HepG2 (cell line): ENCODE results near the gene PRR14. TPM values are rescaled to one million over a fixed set of nuclear protein-coding genes. Genes with fewer than 3 reads are reported as not detected.

ENCODE experiments used
- ATAC-seq: fragments of 200-7000 bp; cut with Tn5 transposase; 3 replicates; pipeline ENCODE4 v1.9.1; 2020; ENCODE audit warnings: mild to moderate bottlenecking, moderate library complexity
- BruUV-seq: library from RNA; stranded (reverse); fragments of 400-500 nt; replicated peaks from 2 replicates; lab custom pipeline; 2021; lab: Mats Ljungman, UMichigan
- CTCF ChIA-PET: fragments of 300-600 bp; formaldehyde crosslinking; extraction: SDS; loops from one replicate; lab custom pipeline; 2021; ENCODE audit warnings: low total read pairs, inconsistent platforms, low intra/inter-chr PET ratio; lab: Yijun Ruan, JAX
- POLR2A ChIA-PET: fragments of 350-600 bp; sonication (Branson Sonifier 250); formaldehyde crosslinking; loops from one replicate; lab custom pipeline; 2020; ENCODE audit warnings: antibody characterized with exemption, inconsistent platforms; lab: Yijun Ruan, JAX
- DNase-seq: peaks from one replicate; pipeline ENCODE4 v3.0.0-alpha.2; 2015; ENCODE audit warnings: low spot score
- FAIRE-seq: peaks from 3 replicates; lab custom pipeline; 2011; peaks lifted over from hg19 to GRCh38; lab: Jason Lieb, UNC
- H2AFZ ChIP-seq: one replicate; pipeline ENCODE4 v1.6.1; 2011; ENCODE audit warnings: low read length, inconsistent platforms
- H3K27ac ChIP-seq: fragments of 300-600 bp; 3 replicates; pipeline ENCODE4 v1.8.0; 2011; ENCODE audit warnings: mixed run types, mild to moderate bottlenecking, mixed read lengths, low read length, inconsistent platforms; ENCODE audit not compliant: insufficient read depth; ENCODE audit errors: extremely low read length
- H3K27me3 ChIP-seq, 2 experiments: fragments of 200-600 bp in 1 of 2; 2 replicates in 1 of 2; 3 replicates in 1 of 2; pipeline versions ENCODE4 v1.6.0 to v1.8.0; 2011; ENCODE audit warnings: low read length in 2 of 2, mild to moderate bottlenecking in 2 of 2, moderate library complexity in 2 of 2, inconsistent platforms in 1 of 2; ENCODE audit not compliant: insufficient read depth in 2 of 2, control insufficient read depth in 1 of 2
- H3K36me3 ChIP-seq, 2 experiments: fragments of 200-600 bp in 1 of 2; replicated peaks in 1 of 2; 2 replicates in 1 of 2; 3 replicates in 1 of 2; pipeline versions ENCODE4 v1.5.1 to v1.8.0; 2011; ENCODE audit warnings: low read length in 2 of 2, inconsistent platforms in 1 of 2; ENCODE audit not compliant: insufficient read depth in 2 of 2, control insufficient read depth in 1 of 2
- H3K4me1 ChIP-seq: 2 replicates; pipeline ENCODE4 v1.5.1; 2012; ENCODE audit warnings: low read length, inconsistent platforms; ENCODE audit not compliant: insufficient read depth
- H3K4me2 ChIP-seq: 2 replicates; pipeline ENCODE4 v1.6.0; 2011; ENCODE audit warnings: low read depth, low read length, inconsistent platforms
- H3K4me3 ChIP-seq, 3 experiments: fragments of 200-600 bp in 1 of 3; sonication (generic), shearing (Covaris generic) in 1 of 3; replicated peaks in 1 of 3; 2 replicates each; pipeline ENCODE4 v1.5.1; 2011 to 2016; ENCODE audit warnings: low read length in 3 of 3, inconsistent platforms in 2 of 3, low read depth in 2 of 3, mild to moderate bottlenecking in 2 of 3, control low read depth in 1 of 3, mixed read lengths in 1 of 3; ENCODE audit not compliant: insufficient read depth in 1 of 3
- H3K79me2 ChIP-seq: one replicate; pipeline ENCODE4 v1.6.1; 2011; ENCODE audit warnings: low read length, inconsistent platforms; ENCODE audit not compliant: insufficient read depth
- H3K9ac ChIP-seq: 2 replicates; pipeline ENCODE4 v1.6.0; 2011; ENCODE audit warnings: mild to moderate bottlenecking, low read depth, low read length, inconsistent platforms; ENCODE audit not compliant: insufficient read depth
- H3K9me3 ChIP-seq: 2 replicates; pipeline ENCODE4 v1.5.1; 2012; ENCODE audit warnings: mild to moderate bottlenecking, low read length
- H4K20me1 ChIP-seq: 2 replicates; pipeline ENCODE4 v1.6.0; 2011; ENCODE audit warnings: inconsistent platforms, mild to moderate bottlenecking, low read length, moderate library complexity; ENCODE audit not compliant: insufficient read depth
- CHCHD3 ChIP-seq: sonication (generic); formaldehyde crosslinking; IDR thresholded peaks from 2 replicates; pipeline ENCODE4 v1.8.0; 2022; ENCODE audit warnings: mild to moderate bottlenecking, missing genetic modification reagents, moderate library complexity
- IKZF4 ChIP-seq: sonication (generic); formaldehyde crosslinking; IDR thresholded peaks from 2 replicates; pipeline ENCODE4 v1.5.1; 2020; ENCODE audit warnings: borderline replicate concordance, mild to moderate bottlenecking, low read depth, missing genetic modification reagents; ENCODE audit errors: not compliant biosample characterization
- JUND ChIP-seq: sonication (generic); formaldehyde crosslinking; IDR thresholded peaks from 2 replicates; pipeline ENCODE4 v1.8.0; 2022; ENCODE audit warnings: mild to moderate bottlenecking, missing genetic modification reagents
- PAWR ChIP-seq: sonication (generic); formaldehyde crosslinking; IDR thresholded peaks from 2 replicates; pipeline ENCODE4 v1.4.0; 2020; ENCODE audit warnings: missing genetic modification reagents, mild to moderate bottlenecking, borderline replicate concordance
- RARG ChIP-seq: sonication (generic); formaldehyde crosslinking; IDR thresholded peaks from 2 replicates; pipeline ENCODE4 v1.4.0; 2020; ENCODE audit warnings: low read depth, mild to moderate bottlenecking, missing genetic modification reagents
- SAFB2 ChIP-seq: sonication (generic); formaldehyde crosslinking; IDR thresholded peaks from 2 replicates; pipeline ENCODE4 v1.5.1; 2020; ENCODE audit warnings: missing genetic modification reagents, low read depth, mild to moderate bottlenecking, borderline replicate concordance
- SP140L ChIP-seq: sonication (generic); formaldehyde crosslinking; IDR thresholded peaks from 2 replicates; pipeline ENCODE4 v1.4.0; 2020; ENCODE audit warnings: missing genetic modification reagents, borderline replicate concordance
- SRF ChIP-seq: IDR thresholded peaks from 2 replicates; pipeline ENCODE4 v1.6.1; 2011; ENCODE audit warnings: mild to moderate bottlenecking, low read depth, low read length, moderate library complexity
- ZMYM3 ChIP-seq: sonication (generic); formaldehyde crosslinking; IDR thresholded peaks from 2 replicates; pipeline ENCODE4 v1.5.1; 2020; ENCODE audit warnings: mild to moderate bottlenecking, missing genetic modification reagents
- ZNF234 ChIP-seq: sonication (generic); formaldehyde crosslinking; conservative IDR thresholded peaks from 2 replicates; pipeline ENCODE4 v1.5.1; 2020; ENCODE audit warnings: mild to moderate bottlenecking, missing genetic modification reagents
- ZNF296 ChIP-seq: sonication (generic); formaldehyde crosslinking; conservative IDR thresholded peaks from 2 replicates; pipeline ENCODE4 v1.5.0; 2020; ENCODE audit warnings: mild to moderate bottlenecking, missing genetic modification reagents
- WGBS: methylation state at CpG from one replicate; pipeline ENCODE4 v1.1.6; 2017; ENCODE audit warnings: low lambda C conversion rate; 5-methylcytosine and 5-hydroxymethylcytosine counted together
- in situ Hi-C: cut with HindIII; loops from 2 replicates; pipeline ENCODE4 v1.10.0; 2017; ENCODE audit warnings: low pct_unique_long_range_greater_than_20kb; ENCODE audit not compliant: extremely low pct_ligation_motif_present
- intact Hi-C: fragments of 100-400 bp; cut with micrococcal nuclease; formaldehyde crosslinking; loops from one replicate; pipeline ENCODE4 v1.10.0; 2022; ENCODE audit not compliant: unreplicated experiment
- polyA plus RNA-seq, 8 experiments: library from polyadenylated mRNA; depleted of rRNA in 3 of 8; stranded (reverse) in 7 of 8; unstranded in 1 of 8; fragments of >200 nt; fragmentation: Illumina TruSeq in 4 of 8; extraction: Trizol in 4 of 8; gene quantifications; 2 replicates each; pipeline versions ENCODE4 v1.2.1 to v1.2.3, GENCODE V29; 2011 to 2016; ENCODE audit warnings: low read depth in 4 of 8, missing spikeins in 1 of 8, mixed read lengths in 1 of 8; ENCODE audit not compliant: insufficient read depth in 1 of 8
- total RNA-seq, 5 experiments: library from RNA; depleted of rRNA; stranded (reverse); fragments of >200 nt; fragmentation: Illumina TruSeq; extraction: Trizol; gene quantifications; 2 replicates each; pipeline ENCODE4 v1.2.3, GENCODE V29; 2016; ENCODE audit warnings: low read depth in 1 of 5
- TF ChIP-seq, protein P1 (sequence below): sonication (generic); formaldehyde crosslinking; IDR thresholded peaks from 2 replicates; pipeline ENCODE4 v1.4.0; 2020; ENCODE audit warnings: missing genetic modification reagents
- TF ChIP-seq, protein P2 (sequence below): sonication (generic); formaldehyde crosslinking; IDR thresholded peaks from 2 replicates; pipeline ENCODE4 v1.5.1; 2020; ENCODE audit warnings: missing genetic modification reagents, mild to moderate bottlenecking, borderline replicate concordance
- TF ChIP-seq, protein P3 (sequence below): sonication (generic); formaldehyde crosslinking; IDR thresholded peaks from 2 replicates; pipeline ENCODE4 v1.4.0; 2020; ENCODE audit warnings: mild to moderate bottlenecking, missing genetic modification reagents
- TF ChIP-seq, protein P4 (sequence below): sonication (generic); formaldehyde crosslinking; IDR thresholded peaks from 2 replicates; pipeline ENCODE4 v1.5.0; 2020; ENCODE audit warnings: mild to moderate bottlenecking, missing genetic modification reagents
- TF ChIP-seq, protein P5 (sequence below): sonication (generic); formaldehyde crosslinking; IDR thresholded peaks from 2 replicates; pipeline ENCODE4 v1.4.0; 2020; ENCODE audit warnings: mild to moderate bottlenecking, missing genetic modification reagents

PRR14 gene
- total and polyA plus RNA-seq, 2 of the 13 experiments (the other 11 are each of a cell fraction or from before 2014, with no cell fraction given) = 8.4 to 11.0 TPM

DNA sequence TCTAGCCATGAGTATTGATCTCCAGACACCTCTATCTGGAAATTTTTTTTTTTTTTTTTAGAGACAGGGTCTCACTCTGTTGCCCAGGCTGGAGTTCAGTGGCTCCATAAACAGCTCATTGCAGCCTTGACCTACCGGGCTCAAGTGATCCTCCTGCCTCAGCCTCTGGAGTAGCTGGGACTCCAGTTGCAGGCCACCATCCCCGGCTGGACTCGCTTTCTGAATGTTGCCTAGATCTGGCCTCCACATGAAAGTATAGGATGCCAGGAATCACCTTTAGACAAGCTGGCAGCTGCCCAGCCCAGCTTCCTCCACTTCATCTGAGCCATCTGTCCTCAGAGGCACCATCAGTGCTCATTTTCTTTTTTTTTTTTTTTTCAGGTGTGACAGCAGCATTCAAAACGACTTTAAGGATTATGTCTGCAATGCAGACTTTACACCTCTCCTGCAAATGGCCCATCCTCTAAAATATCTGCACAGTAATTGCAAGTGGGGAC lies 6.4 kb upstream of the PRR14 start:
- Histone ChIP-seq H3K27me3 (no peaks in the 10 kb centered on the region), H3K79me2 (no peaks in the 10 kb centered on the region), H2AFZ (no peak overlapping the region), H3K9me3 (no peaks in the 10 kb centered on the region), H3K4me3 (peak overlapping the region in 1 of 3 experiments; percentile 19; a peak in 3 of 6 replicates), H3K27ac (peak overlapping the region; percentile 46), H3K4me2 (peak overlapping the region; percentile 61), H3K9ac (no peak overlapping the region), H3K4me1 (peaks cover 27% of the 10 kb centered on the region), H3K36me3 (no peaks in the 10 kb centered on the region), H4K20me1 (no peaks in the 10 kb centered on the region)
- intact Hi-C loops = no loop called here
- DNase-seq = no peak
- in situ Hi-C loops = loop anchor here (25.0 kb wide), 1 partner anchor 557 kb away; the partner anchor contains the start of genes PPP4C, TBX6 and YPEL3
- no peak for FAIRE-seq
- WGBS = 45% methylated on average over 4 of the region's 4 CpGs
- ChIA-PET POLR2A (interaction anchor here (0.8 to 1.8 kb wide), 3 partner anchors 10 to 21 kb away, joined by 3 to 9 read pairs (median 3); partner anchors contain the start of gene FBRS), CTCF (no interaction called here)
- no TSS peak for BruUV-seq
- peak; percentile 49 for ATAC-seq
- no peak for TF ChIP-seq ZNF296 (CRISPR knock-in tag)
- TF ChIP-seq, protein P1, sequence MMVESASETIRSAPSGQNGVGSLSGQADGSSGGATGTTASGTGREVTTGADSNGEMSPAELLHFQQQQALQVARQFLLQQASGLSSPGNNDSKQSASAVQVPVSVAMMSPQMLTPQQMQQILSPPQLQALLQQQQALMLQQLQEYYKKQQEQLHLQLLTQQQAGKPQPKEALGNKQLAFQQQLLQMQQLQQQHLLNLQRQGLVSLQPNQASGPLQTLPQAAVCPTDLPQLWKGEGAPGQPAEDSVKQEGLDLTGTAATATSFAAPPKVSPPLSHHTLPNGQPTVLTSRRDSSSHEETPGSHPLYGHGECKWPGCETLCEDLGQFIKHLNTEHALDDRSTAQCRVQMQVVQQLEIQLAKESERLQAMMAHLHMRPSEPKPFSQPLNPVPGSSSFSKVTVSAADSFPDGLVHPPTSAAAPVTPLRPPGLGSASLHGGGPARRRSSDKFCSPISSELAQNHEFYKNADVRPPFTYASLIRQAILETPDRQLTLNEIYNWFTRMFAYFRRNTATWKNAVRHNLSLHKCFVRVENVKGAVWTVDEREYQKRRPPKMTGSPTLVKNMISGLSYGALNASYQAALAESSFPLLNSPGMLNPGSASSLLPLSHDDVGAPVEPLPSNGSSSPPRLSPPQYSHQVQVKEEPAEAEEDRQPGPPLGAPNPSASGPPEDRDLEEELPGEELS (CRISPR knock-in tag) = no peak; the same call in 1 of the 2 replicates
- TF ChIP-seq, protein P2, sequence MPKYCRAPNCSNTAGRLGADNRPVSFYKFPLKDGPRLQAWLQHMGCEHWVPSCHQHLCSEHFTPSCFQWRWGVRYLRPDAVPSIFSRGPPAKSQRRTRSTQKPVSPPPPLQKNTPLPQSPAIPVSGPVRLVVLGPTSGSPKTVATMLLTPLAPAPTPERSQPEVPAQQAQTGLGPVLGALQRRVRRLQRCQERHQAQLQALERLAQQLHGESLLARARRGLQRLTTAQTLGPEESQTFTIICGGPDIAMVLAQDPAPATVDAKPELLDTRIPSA (CRISPR knock-in tag) = no peak
- TF ChIP-seq ZMYM3 = peak; percentile 88
- TF ChIP-seq IKZF4 (CRISPR knock-in tag) = no peak
- TF ChIP-seq, protein P3, sequence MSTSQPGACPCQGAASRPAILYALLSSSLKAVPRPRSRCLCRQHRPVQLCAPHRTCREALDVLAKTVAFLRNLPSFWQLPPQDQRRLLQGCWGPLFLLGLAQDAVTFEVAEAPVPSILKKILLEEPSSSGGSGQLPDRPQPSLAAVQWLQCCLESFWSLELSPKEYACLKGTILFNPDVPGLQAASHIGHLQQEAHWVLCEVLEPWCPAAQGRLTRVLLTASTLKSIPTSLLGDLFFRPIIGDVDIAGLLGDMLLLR (CRISPR knock-in tag) = no peak
- TF ChIP-seq RARG (CRISPR knock-in tag) = no peak
- no peak for TF ChIP-seq PAWR (CRISPR knock-in tag)
- TF ChIP-seq, protein P4, sequence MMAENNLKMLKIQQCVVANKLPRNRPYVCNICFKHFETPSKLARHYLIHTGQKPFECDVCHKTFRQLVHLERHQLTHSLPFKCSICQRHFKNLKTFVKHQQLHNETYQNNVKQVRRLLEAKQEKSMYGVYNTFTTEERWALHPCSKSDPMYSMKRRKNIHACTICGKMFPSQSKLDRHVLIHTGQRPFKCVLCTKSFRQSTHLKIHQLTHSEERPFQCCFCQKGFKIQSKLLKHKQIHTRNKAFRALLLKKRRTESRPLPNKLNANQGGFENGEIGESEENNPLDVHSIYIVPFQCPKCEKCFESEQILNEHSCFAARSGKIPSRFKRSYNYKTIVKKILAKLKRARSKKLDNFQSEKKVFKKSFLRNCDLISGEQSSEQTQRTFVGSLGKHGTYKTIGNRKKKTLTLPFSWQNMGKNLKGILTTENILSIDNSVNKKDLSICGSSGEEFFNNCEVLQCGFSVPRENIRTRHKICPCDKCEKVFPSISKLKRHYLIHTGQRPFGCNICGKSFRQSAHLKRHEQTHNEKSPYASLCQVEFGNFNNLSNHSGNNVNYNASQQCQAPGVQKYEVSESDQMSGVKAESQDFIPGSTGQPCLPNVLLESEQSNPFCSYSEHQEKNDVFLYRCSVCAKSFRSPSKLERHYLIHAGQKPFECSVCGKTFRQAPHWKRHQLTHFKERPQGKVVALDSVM (CRISPR knock-in tag) = peak; percentile 88
- no peak for TF ChIP-seq SRF
- no peak for TF ChIP-seq CHCHD3 (CRISPR knock-in tag)
- TF ChIP-seq, protein P5, sequence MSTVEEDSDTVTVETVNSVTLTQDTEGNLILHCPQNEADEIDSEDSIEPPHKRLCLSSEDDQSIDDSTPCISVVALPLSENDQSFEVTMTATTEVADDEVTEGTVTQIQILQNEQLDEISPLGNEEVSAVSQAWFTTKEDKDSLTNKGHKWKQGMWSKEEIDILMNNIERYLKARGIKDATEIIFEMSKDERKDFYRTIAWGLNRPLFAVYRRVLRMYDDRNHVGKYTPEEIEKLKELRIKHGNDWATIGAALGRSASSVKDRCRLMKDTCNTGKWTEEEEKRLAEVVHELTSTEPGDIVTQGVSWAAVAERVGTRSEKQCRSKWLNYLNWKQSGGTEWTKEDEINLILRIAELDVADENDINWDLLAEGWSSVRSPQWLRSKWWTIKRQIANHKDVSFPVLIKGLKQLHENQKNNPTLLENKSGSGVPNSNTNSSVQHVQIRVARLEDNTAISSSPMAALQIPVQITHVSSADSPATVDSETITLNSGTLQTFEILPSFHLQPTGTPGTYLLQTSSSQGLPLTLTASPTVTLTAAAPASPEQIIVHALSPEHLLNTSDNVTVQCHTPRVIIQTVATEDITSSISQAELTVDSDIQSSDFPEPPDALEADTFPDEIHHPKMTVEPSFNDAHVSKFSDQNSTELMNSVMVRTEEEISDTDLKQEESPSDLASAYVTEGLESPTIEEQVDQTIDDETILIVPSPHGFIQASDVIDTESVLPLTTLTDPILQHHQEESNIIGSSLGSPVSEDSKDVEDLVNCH = no peak
- no peak for TF ChIP-seq SP140L
- no peak for TF ChIP-seq ZNF234 (CRISPR knock-in tag)
- TF ChIP-seq JUND (CRISPR knock-in tag) = no peak
- TF ChIP-seq SAFB2 = no peak
